Neural crest cell (in vitro differentiated cells): ENCODE results near the gene MAML3. TPM values are rescaled to one million over a fixed set of nuclear protein-coding genes. Genes with fewer than 3 reads are reported as not detected.
A peak's percentile ranks its signal among the peaks of the same experiment; 100 is the strongest.

Source experiments
- DNase-seq: peaks from one replicate; pipeline ENCODE4 v3.0.0; 2021; ENCODE audit warnings: low read depth, mixed read lengths, low spot score
- H3K27ac Mint-ChIP-seq: one replicate; pipeline ENCODE4 v1.8.0; 2021; ENCODE audit warnings: mild to moderate bottlenecking, mixed read lengths; ENCODE audit not compliant: unreplicated experiment
- H3K27me3 Mint-ChIP-seq: 2 replicates; pipeline ENCODE4 v1.8.0; 2021; ENCODE audit warnings: low read depth, mild to moderate bottlenecking, mixed read lengths
- H3K36me3 Mint-ChIP-seq: 2 replicates; pipeline ENCODE4 v1.8.0; 2021; ENCODE audit warnings: low read depth, mild to moderate bottlenecking, mixed read lengths
- H3K4me1 Mint-ChIP-seq: 2 replicates; pipeline ENCODE4 v1.8.0; 2021; ENCODE audit warnings: mixed read lengths
- H3K4me3 Mint-ChIP-seq: one replicate; pipeline ENCODE4 v1.8.0; 2021; ENCODE audit warnings: mild to moderate bottlenecking, mixed read lengths
- H3K9me3 Mint-ChIP-seq: 2 replicates; pipeline ENCODE4 v1.8.0; 2021; ENCODE audit warnings: mixed read lengths
- CTCF ChIP-seq: fragments of 200-600 bp; sonication (generic); conservative IDR thresholded peaks from 2 replicates; pipeline ENCODE4 v1.5.0; 2021; ENCODE audit warnings: antibody characterized with exemption, mild to moderate bottlenecking
- total RNA-seq: library from RNA; stranded (reverse); gene quantifications from 2 replicates; pipeline ENCODE4 v1.2.1, GENCODE V29; 2021

MAML3 gene
- total RNA-seq, 1 donor from 2014 or later: 21.8 TPM

GRCh38 chr4:140113653-140114052 lies 40.3 kb downstream of the MAML3 start:
- Mint-ChIP-seq H3K27ac (no peak overlapping the region), H3K4me3 (no peak overlapping the region), H3K36me3 (no peaks in the 10 kb centered on the region), H3K9me3 (no peaks in the 10 kb centered on the region), H3K4me1 (peaks cover 59% of the 10 kb centered on the region), H3K27me3 (no peaks in the 10 kb centered on the region)
- TF ChIP-seq CTCF: no peak
- no peak for DNase-seq

GRCh38 chr4:140112576-140112975 lies 41.4 kb downstream of the MAML3 start:
- H3K4me1 Mint-ChIP-seq: peaks cover 66% of the 10 kb centered on the region
- H3K27ac Mint-ChIP-seq: peak overlapping the region; percentile 5
- no peak overlapping the region for H3K4me3 Mint-ChIP-seq
- H3K36me3 Mint-ChIP-seq: no peaks in the 10 kb centered on the region
- no peak for TF ChIP-seq CTCF
- H3K27me3 Mint-ChIP-seq: no peaks in the 10 kb centered on the region
- H3K9me3 Mint-ChIP-seq: no peaks in the 10 kb centered on the region
- no peak for DNase-seq

GRCh38 chr4:140111256-140111655 lies 42.7 kb downstream of the MAML3 start:
- Mint-ChIP-seq H3K27ac (no peak overlapping the region), H3K9me3 (no peaks in the 10 kb centered on the region), H3K27me3 (no peaks in the 10 kb centered on the region), H3K4me3 (no peak overlapping the region), H3K36me3 (no peaks in the 10 kb centered on the region), H3K4me1 (peaks cover 59% of the 10 kb centered on the region)
- TF ChIP-seq CTCF: no peak
- no peak for DNase-seq

- peaks cover 59% of the 10 kb centered on the region for H3K4me1 Mint-ChIP-seq
- H3K27me3 Mint-ChIP-seq: no peaks in the 10 kb centered on the region
- TF ChIP-seq CTCF: no peak
- H3K4me3 Mint-ChIP-seq: no peak overlapping the region
- H3K9me3 Mint-ChIP-seq: no peaks in the 10 kb centered on the region
- no peaks in the 10 kb centered on the region for H3K36me3 Mint-ChIP-seq
- H3K27ac Mint-ChIP-seq: no peak overlapping the region
- no peak for DNase-seq
Observed at GRCh38 chr4:140110542-140111215, 43.3 kb downstream of the MAML3 start.

- Mint-ChIP-seq H3K4me1 (peaks cover 63% of the 10 kb centered on the region), H3K9me3 (no peaks in the 10 kb centered on the region), H3K4me3 (no peak overlapping the region), H3K27ac (no peak overlapping the region), H3K27me3 (no peaks in the 10 kb centered on the region), H3K36me3 (no peaks in the 10 kb centered on the region)
- TF ChIP-seq CTCF: no peak
- no peak for DNase-seq
Observed at GRCh38 chr4:140109737-140110136, 44.2 kb downstream of the MAML3 start.
